ENCODE measurements around the gene TAF5.

- TF ChIP-seq, protein P1, sequence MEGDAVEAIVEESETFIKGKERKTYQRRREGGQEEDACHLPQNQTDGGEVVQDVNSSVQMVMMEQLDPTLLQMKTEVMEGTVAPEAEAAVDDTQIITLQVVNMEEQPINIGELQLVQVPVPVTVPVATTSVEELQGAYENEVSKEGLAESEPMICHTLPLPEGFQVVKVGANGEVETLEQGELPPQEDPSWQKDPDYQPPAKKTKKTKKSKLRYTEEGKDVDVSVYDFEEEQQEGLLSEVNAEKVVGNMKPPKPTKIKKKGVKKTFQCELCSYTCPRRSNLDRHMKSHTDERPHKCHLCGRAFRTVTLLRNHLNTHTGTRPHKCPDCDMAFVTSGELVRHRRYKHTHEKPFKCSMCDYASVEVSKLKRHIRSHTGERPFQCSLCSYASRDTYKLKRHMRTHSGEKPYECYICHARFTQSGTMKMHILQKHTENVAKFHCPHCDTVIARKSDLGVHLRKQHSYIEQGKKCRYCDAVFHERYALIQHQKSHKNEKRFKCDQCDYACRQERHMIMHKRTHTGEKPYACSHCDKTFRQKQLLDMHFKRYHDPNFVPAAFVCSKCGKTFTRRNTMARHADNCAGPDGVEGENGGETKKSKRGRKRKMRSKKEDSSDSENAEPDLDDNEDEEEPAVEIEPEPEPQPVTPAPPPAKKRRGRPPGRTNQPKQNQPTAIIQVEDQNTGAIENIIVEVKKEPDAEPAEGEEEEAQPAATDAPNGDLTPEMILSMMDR (IDR thresholded peaks at IDR 0.05) = no peak
- TF ChIP-seq POLR2A (IDR thresholded peaks at IDR 0.05) = no peak
Observed at GRCh38 chr10:103433858-103434257, 66.1 kb downstream of the TAF5 start.
